ENCODE results near the gene FUBP1.
"Not testable (repeated sequence)": the region's sequence is repeated elsewhere in the genome, so short reads cannot be mapped to it uniquely, and the experiment has no call there.

The FUBP1 gene

GRCh38 chr1:77951328-77951727 is 27.5 kb downstream of the FUBP1 start:
- no peak for DNase-seq (ENCODE audit: low read depth in 1 of 2, low spot score in 1 of 2)

GRCh38 chr1:77950873-77951272 is 28.0 kb downstream of the FUBP1 start:
- DNase-seq (ENCODE audit: low read depth in 1 of 2, low spot score in 1 of 2) = no peak

GRCh38 chr1:77948841-77949424 is 29.9 kb downstream of the FUBP1 start:
- no peak for DNase-seq (ENCODE audit: low read depth in 1 of 2, low spot score in 1 of 2)

GRCh38 chr1:77945345-77945744 is 33.5 kb downstream of the FUBP1 start:
- DNase-seq (ENCODE audit: low read depth in 1 of 2, low spot score in 1 of 2) = no peak

- no peak for DNase-seq (ENCODE audit: low read depth in 1 of 2, low spot score in 1 of 2)
Measured at GRCh38 chr1:77942400-77943140, 36.3 kb downstream of the FUBP1 start.

GRCh38 chr1:77940921-77941570 is 37.8 kb downstream of the FUBP1 start:
- no peak for DNase-seq (ENCODE audit: low read depth in 1 of 2, low spot score in 1 of 2)

- DNase-seq (ENCODE audit: low read depth in 1 of 2, low spot score in 1 of 2) = no peak
Measured at GRCh38 chr1:77938651-77939050, 40.2 kb downstream of the FUBP1 start.

- DNase-seq (ENCODE audit: low read depth in 1 of 2, low spot score in 1 of 2) = no peak
Measured at GRCh38 chr1:77929806-77930205, 49.1 kb downstream of the FUBP1 start.

- DNase-seq (ENCODE audit: low read depth in 1 of 2, low spot score in 1 of 2) = no peak
Measured at GRCh38 chr1:77927414-77927813, 51.5 kb downstream of the FUBP1 start.

- no peak for DNase-seq (ENCODE audit: low read depth in 1 of 2, low spot score in 1 of 2)
Measured at GRCh38 chr1:77926561-77927357, 52.1 kb downstream of the FUBP1 start.

GRCh38 chr1:77925956-77926355 is 52.9 kb downstream of the FUBP1 start:
- DNase-seq (ENCODE audit: low read depth in 1 of 2, low spot score in 1 of 2) = no peak

- no peak for DNase-seq (ENCODE audit: low read depth in 1 of 2, low spot score in 1 of 2)
Measured at GRCh38 chr1:77925518-77925917, 53.4 kb downstream of the FUBP1 start.

GRCh38 chr1:77918918-77919317 is 60.0 kb downstream of the FUBP1 start:
- not testable (repeated sequence) for DNase-seq (ENCODE audit: low read depth in 1 of 2, low spot score in 1 of 2)

GRCh38 chr1:77910116-77910515 is 68.8 kb downstream of the FUBP1 start:
- DNase-seq (ENCODE audit: low read depth in 1 of 2, low spot score in 1 of 2) = no peak

GRCh38 chr1:77906624-77907023 is 72.2 kb downstream of the FUBP1 start:
- no peak for DNase-seq (ENCODE audit: low read depth in 1 of 2, low spot score in 1 of 2)

GRCh38 chr1:77906019-77906545 is 72.8 kb downstream of the FUBP1 start:
- DNase-seq (ENCODE audit: low read depth in 1 of 2, low spot score in 1 of 2) = no peak

- DNase-seq (ENCODE audit: low read depth in 1 of 2, low spot score in 1 of 2) = no peak
Measured at GRCh38 chr1:77905603-77906002, 73.3 kb downstream of the FUBP1 start.

GRCh38 chr1:77900687-77901293 is 78.1 kb downstream of the FUBP1 start:
- no peak for DNase-seq (ENCODE audit: low read depth in 1 of 2, low spot score in 1 of 2)

GRCh38 chr1:77899647-77900320 is 79.1 kb downstream of the FUBP1 start:
- no peak for DNase-seq (ENCODE audit: low read depth in 1 of 2, low spot score in 1 of 2)
